Activated B cell treated with CpG ODN at 0.5 μM for 24 hours (primary cell): Measurements from ENCODE around the gene SLCO2A1. TPM values are rescaled to one million over a fixed set of nuclear protein-coding genes. Genes with fewer than 3 reads are reported as not detected.

Experiments
- ATAC-seq: fragments of 200-7000 bp; cut with Tn5 transposase; one replicate; pipeline ENCODE4 v1.10.0; 2021; ENCODE audit warnings: low read depth, mild to moderate bottlenecking, moderate library complexity
- CTCF ChIA-PET: fragments of 350-600 bp; sonication (Branson Sonifier 250); formaldehyde crosslinking; loops from one replicate; lab custom pipeline; 2021; ENCODE audit warnings: antibody characterized with exemption; lab: Charles Lee
- POLR2A ChIA-PET: fragments of 350-600 bp; sonication (Branson Sonifier 250); formaldehyde crosslinking; loops from one replicate; lab custom pipeline; 2021; ENCODE audit warnings: antibody characterized with exemption; lab: Charles Lee
- DNase-seq: peaks from one replicate; pipeline ENCODE4 v3.0.0; 2022
- H3K27ac Mint-ChIP-seq: one replicate; pipeline ENCODE4 v1.8.0; 2020; ENCODE audit warnings: mixed read lengths
- H3K27me3 Mint-ChIP-seq: one replicate; pipeline ENCODE4 v1.8.0; 2021; ENCODE audit warnings: mixed read lengths
- H3K36me3 Mint-ChIP-seq: one replicate; pipeline ENCODE4 v1.8.0; 2021; ENCODE audit warnings: low read depth, mixed read lengths
- H3K4me1 Mint-ChIP-seq: one replicate; pipeline ENCODE4 v1.8.0; 2021; ENCODE audit warnings: mixed read lengths
- H3K4me3 Mint-ChIP-seq: one replicate; pipeline ENCODE4 v1.8.0; 2020; ENCODE audit warnings: mild to moderate bottlenecking, mixed read lengths
- H3K9me3 Mint-ChIP-seq: one replicate; pipeline ENCODE4 v1.8.0; 2020; ENCODE audit warnings: mixed read lengths
- CTCF ChIP-seq: fragments of 200-600 bp; IDR thresholded peaks from one replicate; pipeline ENCODE4 v1.8.0; 2022; ENCODE audit warnings: antibody characterized with exemption, mild to moderate bottlenecking
- intact Hi-C: fragments of 100-400 bp; cut with micrococcal nuclease; formaldehyde crosslinking; loops from one replicate; pipeline ENCODE4 v1.15.1; 2024
- total RNA-seq: library from RNA; stranded (reverse); gene quantifications from 2 replicates; pipeline ENCODE4 v1.2.3, GENCODE V29; 2022

The SLCO2A1 gene
- total RNA-seq, 1 donor from 2014 or later: not detected

GRCh38 chr3:133897547-133897946 lies 132.2 kb downstream of the SLCO2A1 start:
- intact Hi-C loops: no loop called here
- peaks cover 43% of the 10 kb centered on the region for H3K27me3 Mint-ChIP-seq

GRCh38 chr3:133896002-133896761 lies 133.5 kb downstream of the SLCO2A1 start:
- ChIA-PET CTCF (no interaction called here), POLR2A (no interaction called here)
- no peak for ATAC-seq
- H3K36me3 Mint-ChIP-seq: no peaks in the 10 kb centered on the region
- TF ChIP-seq CTCF: no peak
- H3K4me1 Mint-ChIP-seq: peaks cover 10% of the 10 kb centered on the region
- H3K27ac Mint-ChIP-seq: no peak overlapping the region
- H3K9me3 Mint-ChIP-seq: no peaks in the 10 kb centered on the region
- peak overlapping the region; percentile 56 for H3K4me3 Mint-ChIP-seq
- intact Hi-C loops: no loop called here
- peaks cover 51% of the 10 kb centered on the region for H3K27me3 Mint-ChIP-seq
- DNase-seq: no peak

More at GRCh38 chr3:133897547-133897946, 132.2 kb downstream of the SLCO2A1 start:
- POLR2A ChIA-PET: no interaction called here
- H3K4me1 Mint-ChIP-seq: peaks cover 10% of the 10 kb centered on the region
- TF ChIP-seq CTCF: no peak
- H3K36me3 Mint-ChIP-seq: no peaks in the 10 kb centered on the region
- no peak for DNase-seq
- H3K9me3 Mint-ChIP-seq: peaks cover 2% of the 10 kb centered on the region
- CTCF ChIA-PET: no interaction called here
- H3K4me3 Mint-ChIP-seq: no peak overlapping the region
- ATAC-seq: no peak
- no peak overlapping the region for H3K27ac Mint-ChIP-seq

GRCh38 chr3:133895208-133896001 lies 134.3 kb downstream of the SLCO2A1 start, which contains the start of gene RAB6B:
RAB6B (minus strand) TSS chr3:133895882; CDS start chr3:133895466, 416 bp downstream.
- H3K9me3 Mint-ChIP-seq: no peaks in the 10 kb centered on the region
- H3K27ac Mint-ChIP-seq: no peak within 1 kb of the TSS
- ATAC-seq (no peak), DNase-seq (no peak)
- no peak for TF ChIP-seq CTCF
- H3K36me3 Mint-ChIP-seq: no peaks in the 10 kb centered on the region
- CTCF ChIA-PET: no interaction called here
- H3K4me3 Mint-ChIP-seq: peak within 1 kb of the TSS; percentile 56
- intact Hi-C loops: no loop called here
- H3K27me3 Mint-ChIP-seq: peaks cover 50% of the 10 kb centered on the region
- POLR2A ChIA-PET: no interaction called here
- H3K4me1 Mint-ChIP-seq: peaks cover 10% of the 10 kb centered on the region

- no peak overlapping the region for H3K4me3 Mint-ChIP-seq
- H3K9me3 Mint-ChIP-seq: no peaks in the 10 kb centered on the region
- no peak for DNase-seq
- H3K27me3 Mint-ChIP-seq: peaks cover 45% of the 10 kb centered on the region
- CTCF ChIA-PET: no interaction called here
- ATAC-seq: no peak
- no peak for TF ChIP-seq CTCF
- H3K27ac Mint-ChIP-seq: no peak overlapping the region
- peaks cover 10% of the 10 kb centered on the region for H3K4me1 Mint-ChIP-seq
- H3K36me3 Mint-ChIP-seq: no peaks in the 10 kb centered on the region
- POLR2A ChIA-PET: no interaction called here
- intact Hi-C loops: no loop called here
Measured at GRCh38 chr3:133894353-133895207, 135.1 kb downstream of the SLCO2A1 start.
